ENCODE results near the gene MSX1.

DNA sequence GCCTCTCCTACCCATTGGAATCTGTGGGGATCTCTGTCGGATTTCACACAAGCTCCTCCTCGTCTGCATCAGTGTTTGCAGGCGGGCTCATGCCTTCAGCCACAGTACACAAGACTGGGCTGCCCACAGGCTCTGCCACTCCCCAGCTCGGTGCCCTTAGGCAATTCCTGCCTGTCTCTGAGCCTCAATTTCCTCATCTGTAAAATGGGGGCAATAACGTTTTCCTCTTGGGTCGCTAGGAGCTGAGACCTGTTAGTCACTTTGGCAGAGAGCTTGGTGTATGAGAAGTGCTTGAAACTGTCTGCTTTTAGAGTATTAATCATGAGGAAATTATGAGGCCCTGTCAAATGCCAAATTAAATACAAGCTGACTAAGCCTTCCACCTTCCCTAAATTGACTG lies 27.6 kb upstream of the MSX1 start:
- TF ChIP-seq, protein P1, sequence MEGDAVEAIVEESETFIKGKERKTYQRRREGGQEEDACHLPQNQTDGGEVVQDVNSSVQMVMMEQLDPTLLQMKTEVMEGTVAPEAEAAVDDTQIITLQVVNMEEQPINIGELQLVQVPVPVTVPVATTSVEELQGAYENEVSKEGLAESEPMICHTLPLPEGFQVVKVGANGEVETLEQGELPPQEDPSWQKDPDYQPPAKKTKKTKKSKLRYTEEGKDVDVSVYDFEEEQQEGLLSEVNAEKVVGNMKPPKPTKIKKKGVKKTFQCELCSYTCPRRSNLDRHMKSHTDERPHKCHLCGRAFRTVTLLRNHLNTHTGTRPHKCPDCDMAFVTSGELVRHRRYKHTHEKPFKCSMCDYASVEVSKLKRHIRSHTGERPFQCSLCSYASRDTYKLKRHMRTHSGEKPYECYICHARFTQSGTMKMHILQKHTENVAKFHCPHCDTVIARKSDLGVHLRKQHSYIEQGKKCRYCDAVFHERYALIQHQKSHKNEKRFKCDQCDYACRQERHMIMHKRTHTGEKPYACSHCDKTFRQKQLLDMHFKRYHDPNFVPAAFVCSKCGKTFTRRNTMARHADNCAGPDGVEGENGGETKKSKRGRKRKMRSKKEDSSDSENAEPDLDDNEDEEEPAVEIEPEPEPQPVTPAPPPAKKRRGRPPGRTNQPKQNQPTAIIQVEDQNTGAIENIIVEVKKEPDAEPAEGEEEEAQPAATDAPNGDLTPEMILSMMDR (optimal IDR thresholded peaks at IDR 0.05 in 1 of 3, IDR thresholded peaks at IDR 0.05 in 1 of 3, conservative IDR thresholded peaks at IDR 0.05 in 1 of 3; ENCODE audit: extremely low read depth in 1 of 3, insufficient read depth in 2 of 3, low read length in 3 of 3) = no peak
- no peak for TF ChIP-seq EZH2 (IDR thresholded peaks at IDR 0.05; ENCODE audit: low read length)
